ENCODE measurements around the gene SUPT4H1.

SUPT4H1 gene

DNA sequence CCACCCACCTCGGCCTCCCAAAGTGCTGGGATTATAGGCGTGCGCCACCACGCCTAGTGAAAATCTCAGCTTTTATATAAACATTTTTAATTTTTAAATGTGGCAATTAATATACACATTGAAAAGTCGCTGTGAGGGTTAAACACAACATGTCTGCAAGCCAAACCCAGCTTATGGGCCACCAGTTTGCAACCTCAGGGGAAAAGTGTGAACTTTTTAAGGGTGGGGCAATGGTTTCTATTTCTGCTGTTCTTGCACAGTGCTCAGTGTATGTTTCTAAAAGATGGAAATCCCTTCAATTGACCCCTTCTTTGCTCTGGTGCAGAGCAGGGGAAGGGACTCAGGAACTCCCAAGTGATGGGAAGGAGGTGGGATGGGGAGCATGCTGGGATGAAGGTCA is 18.3 kb upstream of the SUPT4H1 start:
- Histone ChIP-seq H3K4me1 (ENCODE audit: control extremely low read depth in 1 of 4, control insufficient read depth in 4 of 4, insufficient read depth in 4 of 4, low read length in 3 of 4) (peaks cover 0 to 4% (median 1%) of the 10 kb centered on the region in 4 experiments), H3K9me3 (ENCODE audit: control extremely low read depth in 1 of 5, control insufficient read depth in 4 of 5, insufficient read depth in 2 of 5, low read depth in 1 of 5, low read length in 4 of 5) (no peaks in the 10 kb centered on the region), H3K4me3 (ENCODE audit: control insufficient read depth in 1 of 7, extremely low read depth in 1 of 7, insufficient read depth in 4 of 7, low read depth in 2 of 7, low read length in 6 of 7) (no peak overlapping the region), H3K36me3 (ENCODE audit: control insufficient read depth in 4 of 4, insufficient read depth in 4 of 4, low read length in 3 of 4) (peaks cover 0 to 1% (median 0%) of the 10 kb centered on the region in 4 experiments), H3K27ac (ENCODE audit: insufficient read depth in 1 of 2, low read depth in 1 of 2, low read length in 2 of 2, poor library complexity in 1 of 2, severe bottlenecking in 2 of 2) (no peak overlapping the region), H3K27me3 (replicated peaks in 2 of 5; ENCODE audit: control insufficient read depth in 4 of 5, insufficient read depth in 5 of 5, low read length in 4 of 5) (no peaks in the 10 kb centered on the region)
- ChIA-PET POLR2A (no interaction called here), CTCF (interaction anchor here (1.9 to 2.2 kb wide), 2 partner anchors 10 to 18 kb away, joined by 5 to 6 read pairs; partner anchors contain the start of gene SUPT4H1)
- WGBS (ENCODE audit: insufficient coverage), result no CpG with 5 or more reads among the region's 5 CpGs
- DNase-seq, result no peak

- no peak overlapping the region for H3K27ac ChIP-seq (ENCODE audit: insufficient read depth in 1 of 2, low read depth in 1 of 2, low read length in 2 of 2, poor library complexity in 1 of 2, severe bottlenecking in 2 of 2)
- POLR2A ChIA-PET, result interaction anchor here (1.1 kb wide), 1 partner anchor 41 kb away, joined by 3 read pairs; no protein-coding TSS in a partner anchor
- no peak overlapping the region for H3K4me3 ChIP-seq (ENCODE audit: control insufficient read depth in 1 of 7, extremely low read depth in 1 of 7, insufficient read depth in 4 of 7, low read depth in 2 of 7, low read length in 6 of 7)
- H3K36me3 ChIP-seq (ENCODE audit: control insufficient read depth in 4 of 4, insufficient read depth in 4 of 4, low read length in 3 of 4), result peaks cover 0 to 1% (median 0%) of the 10 kb centered on the region in 4 experiments
- 100% methylated on average over 3 of the region's 5 CpGs for WGBS (ENCODE audit: insufficient coverage)
- no peaks in the 10 kb centered on the region for H3K9me3 ChIP-seq (ENCODE audit: control extremely low read depth in 1 of 5, control insufficient read depth in 4 of 5, insufficient read depth in 2 of 5, low read depth in 1 of 5, low read length in 4 of 5)
- no peaks in the 10 kb centered on the region for H3K27me3 ChIP-seq (replicated peaks in 2 of 5; ENCODE audit: control insufficient read depth in 4 of 5, insufficient read depth in 5 of 5, low read length in 4 of 5)
- no peaks in the 10 kb centered on the region for H3K4me1 ChIP-seq (ENCODE audit: control extremely low read depth in 1 of 4, control insufficient read depth in 4 of 4, insufficient read depth in 4 of 4, low read length in 3 of 4)
- CTCF ChIA-PET, result interaction anchor here (0.9 to 1.9 kb wide), 3 partner anchors 9 to 12 kb away, joined by 3 to 6 read pairs (median 3); no protein-coding TSS in a partner anchor
- DNase-seq, result no peak
Measured at GRCh38 chr17:58369214-58370031, 17.4 kb upstream of the SUPT4H1 start.

GRCh38 chr17:58368860-58369213 is 16.8 kb upstream of the SUPT4H1 start:
- H3K27me3 ChIP-seq (replicated peaks in 2 of 5; ENCODE audit: control insufficient read depth in 4 of 5, insufficient read depth in 5 of 5, low read length in 4 of 5), result no peaks in the 10 kb centered on the region
- WGBS (ENCODE audit: insufficient coverage), result 100% methylated on average over 1 of the region's 3 CpGs
- H3K4me3 ChIP-seq (ENCODE audit: control insufficient read depth in 1 of 7, extremely low read depth in 1 of 7, insufficient read depth in 4 of 7, low read depth in 2 of 7, low read length in 6 of 7), result no peak overlapping the region
- H3K4me1 ChIP-seq (ENCODE audit: control extremely low read depth in 1 of 4, control insufficient read depth in 4 of 4, insufficient read depth in 4 of 4, low read length in 3 of 4), result no peaks in the 10 kb centered on the region
- POLR2A ChIA-PET, result interaction anchor here (0.6 to 1.1 kb wide), 2 partner anchors 17 to 41 kb away, joined by 3 to 4 read pairs; partner anchors contain the start of gene SUPT4H1
- peaks cover 0 to 1% (median 0%) of the 10 kb centered on the region in 4 experiments for H3K36me3 ChIP-seq (ENCODE audit: control insufficient read depth in 4 of 4, insufficient read depth in 4 of 4, low read length in 3 of 4)
- DNase-seq, result peak in 1 of 3 donors; percentile 22
- no peaks in the 10 kb centered on the region for H3K9me3 ChIP-seq (ENCODE audit: control extremely low read depth in 1 of 5, control insufficient read depth in 4 of 5, insufficient read depth in 2 of 5, low read depth in 1 of 5, low read length in 4 of 5)
- H3K27ac ChIP-seq (ENCODE audit: insufficient read depth in 1 of 2, low read depth in 1 of 2, low read length in 2 of 2, poor library complexity in 1 of 2, severe bottlenecking in 2 of 2), result no peak overlapping the region
- CTCF ChIA-PET, result interaction anchor here (0.9 to 1.9 kb wide), 4 partner anchors 8 to 13 kb away, joined by 3 to 6 read pairs (median 4); no protein-coding TSS in a partner anchor

DNA sequence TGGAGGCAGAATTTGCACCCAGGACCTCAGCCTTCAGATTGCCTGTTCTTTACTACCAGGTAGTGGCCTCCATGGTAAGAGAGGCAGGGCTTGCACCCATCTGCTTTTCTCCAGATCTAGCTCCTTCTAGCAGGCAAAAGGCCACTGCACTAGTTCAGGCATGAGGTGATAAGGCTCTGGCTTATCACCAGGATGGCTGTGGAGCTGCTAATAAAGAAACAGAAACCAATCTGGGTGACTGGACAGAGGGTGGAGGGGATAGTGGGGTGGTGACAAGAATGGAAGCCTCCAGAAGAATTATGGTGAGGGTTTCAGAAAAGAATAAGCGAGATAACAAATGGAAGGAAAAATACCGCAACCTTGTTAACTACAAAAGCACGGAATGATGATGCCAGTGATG is 15.5 kb upstream of the SUPT4H1 start:
- Histone ChIP-seq H3K9me3 (ENCODE audit: control extremely low read depth in 1 of 5, control insufficient read depth in 4 of 5, insufficient read depth in 2 of 5, low read depth in 1 of 5, low read length in 4 of 5) (no peaks in the 10 kb centered on the region), H3K27ac (ENCODE audit: insufficient read depth in 1 of 2, low read depth in 1 of 2, low read length in 2 of 2, poor library complexity in 1 of 2, severe bottlenecking in 2 of 2) (no peak overlapping the region), H3K4me1 (ENCODE audit: control extremely low read depth in 1 of 4, control insufficient read depth in 4 of 4, insufficient read depth in 4 of 4, low read length in 3 of 4) (no peaks in the 10 kb centered on the region), H3K4me3 (ENCODE audit: control insufficient read depth in 1 of 7, extremely low read depth in 1 of 7, insufficient read depth in 4 of 7, low read depth in 2 of 7, low read length in 6 of 7) (no peak overlapping the region), H3K27me3 (replicated peaks in 2 of 5; ENCODE audit: control insufficient read depth in 4 of 5, insufficient read depth in 5 of 5, low read length in 4 of 5) (no peaks in the 10 kb centered on the region), H3K36me3 (ENCODE audit: control insufficient read depth in 4 of 4, insufficient read depth in 4 of 4, low read length in 3 of 4) (peaks cover 0 to 1% (median 0%) of the 10 kb centered on the region in 4 experiments)
- WGBS (ENCODE audit: insufficient coverage), result 100% methylated on average over 2 of the region's 3 CpGs
- POLR2A ChIA-PET, result no interaction called here
- CTCF ChIA-PET, result interaction anchor here (1.0 to 1.6 kb wide), 2 partner anchors 9 to 13 kb away, joined by 4 to 6 read pairs; no protein-coding TSS in a partner anchor
- DNase-seq, result peak in 2 of 3 donors; percentile 17 to 36

- Histone ChIP-seq H3K27ac (ENCODE audit: insufficient read depth in 1 of 2, low read depth in 1 of 2, low read length in 2 of 2, poor library complexity in 1 of 2, severe bottlenecking in 2 of 2) (no peak overlapping the region), H3K4me1 (ENCODE audit: control extremely low read depth in 1 of 4, control insufficient read depth in 4 of 4, insufficient read depth in 4 of 4, low read length in 3 of 4) (no peaks in the 10 kb centered on the region), H3K36me3 (ENCODE audit: control insufficient read depth in 4 of 4, insufficient read depth in 4 of 4, low read length in 3 of 4) (peaks cover 0 to 1% (median 0%) of the 10 kb centered on the region in 4 experiments), H3K27me3 (replicated peaks in 2 of 5; ENCODE audit: control insufficient read depth in 4 of 5, insufficient read depth in 5 of 5, low read length in 4 of 5) (no peaks in the 10 kb centered on the region), H3K4me3 (ENCODE audit: control insufficient read depth in 1 of 7, extremely low read depth in 1 of 7, insufficient read depth in 4 of 7, low read depth in 2 of 7, low read length in 6 of 7) (no peak overlapping the region), H3K9me3 (ENCODE audit: control extremely low read depth in 1 of 5, control insufficient read depth in 4 of 5, insufficient read depth in 2 of 5, low read depth in 1 of 5, low read length in 4 of 5) (no peaks in the 10 kb centered on the region)
- ChIA-PET CTCF (interaction anchor here (1.4 kb wide), 1 partner anchor 13 kb away, joined by 4 read pairs; no protein-coding TSS in a partner anchor), POLR2A (no interaction called here)
- no peak for DNase-seq
- 100% methylated on average over 2 of the region's 5 CpGs for WGBS (ENCODE audit: insufficient coverage)
Measured at GRCh38 chr17:58365980-58366595, 14.1 kb upstream of the SUPT4H1 start.

DNA sequence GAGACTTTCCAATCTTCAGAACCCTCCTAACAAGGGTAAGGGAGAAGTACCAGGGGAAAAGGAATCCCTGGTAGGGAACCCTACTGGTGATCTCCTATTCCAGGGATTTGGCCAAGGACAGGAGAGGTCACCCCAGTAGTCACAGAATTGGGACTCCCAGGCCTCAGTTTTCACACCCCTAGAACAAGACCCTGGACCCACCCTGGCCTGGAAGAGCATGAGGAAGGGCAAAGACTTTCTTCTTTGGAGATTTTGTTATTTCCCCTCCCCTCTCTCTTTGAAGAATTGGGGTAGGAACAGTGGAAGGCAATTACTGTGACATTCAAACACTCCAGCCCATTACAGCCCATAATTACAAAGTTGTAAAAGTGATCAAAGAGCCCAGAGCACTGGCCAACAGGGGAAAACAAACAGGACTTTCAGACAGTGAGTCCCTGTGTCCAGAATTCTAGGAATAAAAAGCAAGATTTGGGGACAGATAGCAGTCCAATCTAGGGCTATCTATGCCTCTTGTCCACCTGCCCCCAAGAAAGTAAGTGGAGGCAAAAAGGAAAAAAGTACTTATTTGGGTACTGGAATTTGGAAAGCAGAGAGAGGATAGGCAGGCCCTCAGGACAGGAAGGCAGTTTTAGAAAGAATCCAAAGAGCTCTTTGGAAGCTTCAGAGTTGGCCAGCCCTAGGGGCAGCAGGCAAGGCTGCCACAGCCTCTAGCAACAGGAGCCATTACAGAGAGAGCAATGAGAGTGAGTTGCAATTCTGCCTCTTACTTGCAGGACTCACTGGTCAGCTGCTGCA is 13.4 kb upstream of the SUPT4H1 start:
- DNase-seq, result no peak
- ChIA-PET POLR2A (no interaction called here), CTCF (interaction anchor here (1.1 to 1.4 kb wide), 2 partner anchors 10 to 13 kb away, joined by 4 read pairs; no protein-coding TSS in a partner anchor)
- H3K4me1 ChIP-seq (ENCODE audit: control extremely low read depth in 1 of 4, control insufficient read depth in 4 of 4, insufficient read depth in 4 of 4, low read length in 3 of 4), result no peaks in the 10 kb centered on the region
- H3K36me3 ChIP-seq (ENCODE audit: control insufficient read depth in 4 of 4, insufficient read depth in 4 of 4, low read length in 3 of 4), result peaks cover 0 to 1% (median 0%) of the 10 kb centered on the region in 4 experiments
- H3K4me3 ChIP-seq (ENCODE audit: control insufficient read depth in 1 of 7, extremely low read depth in 1 of 7, insufficient read depth in 4 of 7, low read depth in 2 of 7, low read length in 6 of 7), result no peak overlapping the region
- H3K27me3 ChIP-seq (replicated peaks in 2 of 5; ENCODE audit: control insufficient read depth in 4 of 5, insufficient read depth in 5 of 5, low read length in 4 of 5), result no peaks in the 10 kb centered on the region
- peak overlapping the region in 1 of 2 experiments; percentile 68 for H3K27ac ChIP-seq (ENCODE audit: insufficient read depth in 1 of 2, low read depth in 1 of 2, low read length in 2 of 2, poor library complexity in 1 of 2, severe bottlenecking in 2 of 2)
- no peaks in the 10 kb centered on the region for H3K9me3 ChIP-seq (ENCODE audit: control extremely low read depth in 1 of 5, control insufficient read depth in 4 of 5, insufficient read depth in 2 of 5, low read depth in 1 of 5, low read length in 4 of 5)
